Loucy (cell line): ENCODE results near the gene FAM53A.

Experiments
- EZH2phosphoT487 ChIP-seq: fragments of 200-600 bp; IDR thresholded peaks from 2 replicates; pipeline ENCODE4 v1.6.1; 2018; ENCODE audit warnings: antibody characterized with exemption, mild to moderate bottlenecking, moderate library complexity, borderline replicate concordance
- TF ChIP-seq, protein P1 (sequence below): fragments of 200-600 bp; sonication (generic); conservative IDR thresholded peaks from 2 replicates; pipeline ENCODE4 v1.5.1; 2014; ENCODE audit warnings: mild to moderate bottlenecking, antibody characterized with exemption, low read length

DNA sequence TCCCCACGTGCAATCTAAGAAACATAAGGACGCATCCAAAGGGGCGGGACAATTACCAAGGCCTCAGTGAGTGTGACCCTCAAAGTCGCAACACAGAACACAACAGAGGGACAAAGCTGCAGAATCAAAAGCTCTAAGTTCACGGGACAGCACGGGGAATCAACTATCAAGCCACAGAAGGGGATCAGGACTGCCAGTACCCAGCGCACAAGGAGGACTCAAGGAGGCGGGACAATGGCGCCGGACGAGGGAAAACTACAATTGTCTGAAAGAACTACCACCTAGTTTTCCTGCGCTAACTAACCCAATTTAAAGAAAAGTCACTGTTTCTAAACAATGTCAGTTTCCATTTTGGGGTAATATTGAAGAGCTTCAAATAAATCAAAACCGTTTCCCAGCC, 1.3 kb downstream of the FAM53A start:
- TF ChIP-seq, protein P1, sequence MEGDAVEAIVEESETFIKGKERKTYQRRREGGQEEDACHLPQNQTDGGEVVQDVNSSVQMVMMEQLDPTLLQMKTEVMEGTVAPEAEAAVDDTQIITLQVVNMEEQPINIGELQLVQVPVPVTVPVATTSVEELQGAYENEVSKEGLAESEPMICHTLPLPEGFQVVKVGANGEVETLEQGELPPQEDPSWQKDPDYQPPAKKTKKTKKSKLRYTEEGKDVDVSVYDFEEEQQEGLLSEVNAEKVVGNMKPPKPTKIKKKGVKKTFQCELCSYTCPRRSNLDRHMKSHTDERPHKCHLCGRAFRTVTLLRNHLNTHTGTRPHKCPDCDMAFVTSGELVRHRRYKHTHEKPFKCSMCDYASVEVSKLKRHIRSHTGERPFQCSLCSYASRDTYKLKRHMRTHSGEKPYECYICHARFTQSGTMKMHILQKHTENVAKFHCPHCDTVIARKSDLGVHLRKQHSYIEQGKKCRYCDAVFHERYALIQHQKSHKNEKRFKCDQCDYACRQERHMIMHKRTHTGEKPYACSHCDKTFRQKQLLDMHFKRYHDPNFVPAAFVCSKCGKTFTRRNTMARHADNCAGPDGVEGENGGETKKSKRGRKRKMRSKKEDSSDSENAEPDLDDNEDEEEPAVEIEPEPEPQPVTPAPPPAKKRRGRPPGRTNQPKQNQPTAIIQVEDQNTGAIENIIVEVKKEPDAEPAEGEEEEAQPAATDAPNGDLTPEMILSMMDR = no peak
- no peak for TF ChIP-seq EZH2phosphoT487
